ENCODE data around the gene UBE2J2. TPM values are rescaled to one million over a fixed set of nuclear protein-coding genes. Genes with fewer than 3 reads are reported as not detected.
A peak's percentile ranks its signal among the peaks of the same experiment; 100 is the strongest.

The UBE2J2 gene
- total and polyA plus RNA-seq, 2 of the 8 experiments (the other 6 are each of a cell fraction or from before 2014, with no cell fraction given): 33.6 to 67.9 TPM

- Histone ChIP-seq H2BK120ac (replicated peaks; ENCODE audit: low read depth, low read length) (no peak overlapping the region), H3K9me3 (ENCODE audit: insufficient read depth in 2 of 2, low read depth in 1 of 2, low read length in 1 of 2) (no peaks in the 10 kb centered on the region), H3K27me3 (replicated peaks in 1 of 4; ENCODE audit: control insufficient read depth in 3 of 4, extremely low read depth in 1 of 4, insufficient read depth in 3 of 4, low read length in 3 of 4) (no peaks in the 10 kb centered on the region), H3K18ac (ENCODE audit: extremely low read depth, low read length) (no peak overlapping the region), H3K79me2 (ENCODE audit: control insufficient read depth in 1 of 2, insufficient read depth in 2 of 2, low read length in 2 of 2) (peaks cover 12 to 54% of the 10 kb centered on the region in 2 experiments; a peak in 3 of 4 replicates), H2BK5ac (ENCODE audit: low read depth, low read length) (no peak overlapping the region), H3K56ac (replicated peaks; ENCODE audit: insufficient read length, low read depth, low read length) (no peak overlapping the region), H4K20me1 (replicated peaks in 1 of 2; ENCODE audit: control insufficient read depth in 1 of 2, insufficient read depth in 2 of 2, low read length in 2 of 2) (peaks cover 25 to 39% of the 10 kb centered on the region in 2 experiments), H3K14ac (ENCODE audit: insufficient read length) (no peak overlapping the region), H4K5ac (ENCODE audit: insufficient read length, low read depth, low read length) (no peak overlapping the region), H2AK5ac (ENCODE audit: low read depth, low read length) (no peak overlapping the region), H3K4me1 (replicated peaks in 1 of 4; ENCODE audit: control insufficient read depth in 3 of 4, insufficient read depth in 4 of 4, low read length in 3 of 4) (peaks cover 0 to 13% (median 3%) of the 10 kb centered on the region in 4 experiments; a peak in 5 of 7 replicates), H3K4me3 (ENCODE audit: extremely low read depth in 1 of 4, insufficient read depth in 2 of 4, low read depth in 3 of 4, low read length in 4 of 4) (no peak overlapping the region), H3K4me2 (ENCODE audit: insufficient read depth in 1 of 2, low read depth in 2 of 2, low read length in 2 of 2) (peak overlapping the region in 1 of 2 experiments; percentile 41; a peak in 1 of 4 replicates), H2BK15ac (ENCODE audit: low read length) (no peak overlapping the region), H4K8ac (ENCODE audit: extremely low read depth, insufficient read depth, low read length) (no peak overlapping the region), H3K9ac (replicated peaks in 1 of 4; ENCODE audit: extremely low read depth in 1 of 4, low read depth in 3 of 4, low read length in 3 of 4) (no peak overlapping the region), H2BK12ac (ENCODE audit: low read depth, low read length) (no peak overlapping the region), H2BK20ac (ENCODE audit: low read length) (no peak overlapping the region), H3K4ac (replicated peaks; ENCODE audit: insufficient read length, low read depth, low read length) (no peak overlapping the region), H3K79me1 (ENCODE audit: low read depth, low read length) (peaks cover 37% of the 10 kb centered on the region), H4K91ac (replicated peaks; ENCODE audit: insufficient read length, low read length) (no peak overlapping the region), H3K23me2 (ENCODE audit: low read depth, low read length) (peaks cover 7% of the 10 kb centered on the region; the same call in 1 of the 2 replicates), H3K36me3 (ENCODE audit: control insufficient read depth in 2 of 4, insufficient read depth in 4 of 4, low read length in 3 of 4) (peaks cover 0 to 14% (median 6%) of the 10 kb centered on the region in 4 experiments; a peak in 6 of 8 replicates), H3K23ac (ENCODE audit: insufficient read length) (no peak overlapping the region), H2AFZ (ENCODE audit: low read length) (no peak overlapping the region), H3K27ac (ENCODE audit: low read depth, low read length) (no peak overlapping the region)
- POLR2A ChIA-PET (ENCODE audit: partially characterized antibody): interaction anchor here (0.6 to 1.7 kb wide), 5 partner anchors 9 to 285 kb away, joined by 3 to 7 read pairs (median 3); partner anchors contain the start of gene CCNL2
- DNase-seq (ENCODE audit: low read depth in 1 of 2, low spot score in 2 of 2): no peak
- 97% methylated on average over 10 of the region's 10 CpGs; no CpG with 5 or more reads in 1 of the 2 experiments for WGBS, 2 experiments (ENCODE audit: extremely low coverage in 1 of 2, insufficient coverage in 1 of 2, insufficient read length in 1 of 2, insufficient replicate concordance in 2 of 2, low coverage in 1 of 2, low lambda C conversion rate in 2 of 2, missing lambda C conversion rate in 1 of 2)
- FAIRE-seq: no peak
- CTCF ChIA-PET (ENCODE audit: partially characterized antibody): interaction anchor here (0.8 kb wide), 1 partner anchor 47 kb away, joined by 3 read pairs; no protein-coding TSS in a partner anchor
- no peak for TF ChIP-seq PHF8 (conservative IDR thresholded peaks at IDR 0.05; ENCODE audit: low read depth, low read length)
- TF ChIP-seq POU5F1 (IDR thresholded peaks at IDR 0.05; ENCODE audit: low read depth, low read length): no peak
- no peak for TF ChIP-seq RBBP5 (IDR thresholded peaks at IDR 0.05; ENCODE audit: borderline replicate concordance, low read depth, low read length)
- TF ChIP-seq TAF7 (optimal IDR thresholded peaks at IDR 0.05; ENCODE audit: borderline replicate concordance, low read depth, low read length): no peak
- TF ChIP-seq EP300 (IDR thresholded peaks at IDR 0.05; ENCODE audit: borderline replicate concordance in 1 of 2, low read depth in 2 of 2, low read length in 2 of 2): no peak
- no peak for TF ChIP-seq ATF2 (IDR thresholded peaks at IDR 0.05; ENCODE audit: low read length)
- no peak for TF ChIP-seq BACH1 (IDR thresholded peaks at IDR 0.05; ENCODE audit: low read length)
- TF ChIP-seq GTF2F1 (IDR thresholded peaks at IDR 0.05; ENCODE audit: borderline replicate concordance, low read depth, low read length): no peak
- TF ChIP-seq BCL11A (IDR thresholded peaks at IDR 0.05; ENCODE audit: low read depth in 2 of 2, low read length in 2 of 2): no peak
- no peak for TF ChIP-seq SRF (IDR thresholded peaks at IDR 0.05; ENCODE audit: low read depth, low read length)
- no peak for TF ChIP-seq CTBP2 (IDR thresholded peaks at IDR 0.05; ENCODE audit: borderline replicate concordance, insufficient read depth, insufficient read length, low read length)
Observed at GRCh38 chr1:1322952-1323351, 49.3 kb upstream of the UBE2J2 start.

Measured in H1 (cell line).